MCF 10A (cell line): ENCODE results near the gene FLRT1. TPM values are rescaled to one million over a fixed set of nuclear protein-coding genes. Genes with fewer than 3 reads are reported as not detected.

Source experiments
- BruUV-seq: library from RNA; stranded (reverse); fragments of 400-500 nt; replicated peaks from 2 replicates; lab custom pipeline; 2021; lab: Mats Ljungman, UMichigan
- CTCF ChIA-PET: fragments of 300-600 bp; sonication (Branson Sonifier 250); formaldehyde crosslinking; extraction: SDS; loops from one replicate; lab custom pipeline; 2021; ENCODE audit warnings: antibody characterized with exemption, inconsistent platforms; lab: Yijun Ruan, JAX
- POLR2A ChIA-PET: fragments of 300-600, 350-650 bp; sonication (Branson Sonifier 250); formaldehyde crosslinking; extraction: SDS; loops from one replicate; lab custom pipeline; 2020; ENCODE audit warnings: antibody characterized with exemption, inconsistent platforms; lab: Yijun Ruan, JAX
- DNase-seq: peaks from one replicate; pipeline ENCODE4 v3.0.0-alpha.2; 2018; ENCODE audit not compliant: unreplicated experiment
- H3K27ac Mint-ChIP-seq: one replicate; pipeline ENCODE4 v1.8.0; 2022; ENCODE audit warnings: mild to moderate bottlenecking, low read depth, mixed read lengths; ENCODE audit not compliant: unreplicated experiment
- H3K27me3 Mint-ChIP-seq: one replicate; pipeline ENCODE4 v1.8.0; 2022; ENCODE audit warnings: mixed read lengths; ENCODE audit not compliant: insufficient read depth, unreplicated experiment
- H3K36me3 Mint-ChIP-seq: one replicate; pipeline ENCODE4 v1.8.0; 2022; ENCODE audit warnings: mild to moderate bottlenecking, moderate library complexity, mixed read lengths; ENCODE audit not compliant: insufficient read depth, unreplicated experiment
- H3K4me1 Mint-ChIP-seq: one replicate; pipeline ENCODE4 v1.8.0; 2022; ENCODE audit warnings: mixed read lengths; ENCODE audit not compliant: insufficient read depth, unreplicated experiment
- H3K4me3 Mint-ChIP-seq: one replicate; pipeline ENCODE4 v1.8.0; 2022; ENCODE audit warnings: mild to moderate bottlenecking, moderate library complexity, mixed read lengths; ENCODE audit not compliant: unreplicated experiment
- H3K9me3 Mint-ChIP-seq: one replicate; pipeline ENCODE4 v1.8.0; 2022; ENCODE audit warnings: mixed read lengths; ENCODE audit not compliant: unreplicated experiment
- CTCF ChIP-seq: fragments of 200-600 bp; IDR thresholded peaks from one replicate; pipeline ENCODE4 v1.8.0; 2022; ENCODE audit warnings: antibody characterized with exemption, mild to moderate bottlenecking; ENCODE audit not compliant: unreplicated experiment
- intact Hi-C: fragments of 100-400 bp; cut with micrococcal nuclease; formaldehyde crosslinking; loops from 2 replicates; pipeline ENCODE4 v1.14.1; 2022
- total RNA-seq: library from RNA; stranded (reverse); gene quantifications from 2 replicates; pipeline ENCODE4 v1.2.3, GENCODE V29; 2022

Gene FLRT1
- total RNA-seq, 1 experiment from 2014 or later, result 2.7 TPM

- H3K27ac Mint-ChIP-seq, result no peak overlapping the region
- DNase-seq, result no peak
- H3K27me3 Mint-ChIP-seq, result no peaks in the 10 kb centered on the region
- no peaks in the 10 kb centered on the region for H3K4me1 Mint-ChIP-seq
- POLR2A ChIA-PET, result interaction anchor here (0.6 kb wide), 1 partner anchor 14 kb away, joined by 3 read pairs; no protein-coding TSS in a partner anchor
- peaks cover 6% of the 10 kb centered on the region for H3K36me3 Mint-ChIP-seq
- no peak for TF ChIP-seq CTCF
- no TSS peak for BruUV-seq
- intact Hi-C loops, result no loop called here
- CTCF ChIA-PET, result interaction anchor here (0.6 to 0.7 kb wide), 2 partner anchors 36 to 76 kb away, joined by 3 read pairs; no protein-coding TSS in a partner anchor
- H3K9me3 Mint-ChIP-seq, result no peaks in the 10 kb centered on the region
- H3K4me3 Mint-ChIP-seq, result no peak overlapping the region
These were observed 41.0 kb downstream of the FLRT1 start for GRCh38 chr11:64076758-64077157.

- BruUV-seq, result no TSS peak
- H3K4me1 Mint-ChIP-seq, result no peaks in the 10 kb centered on the region
- ChIA-PET CTCF (interaction anchor here (0.7 kb wide), 1 partner anchor 92 kb away, joined by 3 read pairs; no protein-coding TSS in a partner anchor), POLR2A (no interaction called here)
- no peak for TF ChIP-seq CTCF
- no peak for DNase-seq
- H3K9me3 Mint-ChIP-seq, result no peaks in the 10 kb centered on the region
- no peaks in the 10 kb centered on the region for H3K27me3 Mint-ChIP-seq
- intact Hi-C loops, result no loop called here
- peaks cover 6% of the 10 kb centered on the region for H3K36me3 Mint-ChIP-seq
- H3K4me3 Mint-ChIP-seq, result no peak overlapping the region
- H3K27ac Mint-ChIP-seq, result no peak overlapping the region
These were observed 41.9 kb downstream of the FLRT1 start for GRCh38 chr11:64077607-64078006.

DNA sequence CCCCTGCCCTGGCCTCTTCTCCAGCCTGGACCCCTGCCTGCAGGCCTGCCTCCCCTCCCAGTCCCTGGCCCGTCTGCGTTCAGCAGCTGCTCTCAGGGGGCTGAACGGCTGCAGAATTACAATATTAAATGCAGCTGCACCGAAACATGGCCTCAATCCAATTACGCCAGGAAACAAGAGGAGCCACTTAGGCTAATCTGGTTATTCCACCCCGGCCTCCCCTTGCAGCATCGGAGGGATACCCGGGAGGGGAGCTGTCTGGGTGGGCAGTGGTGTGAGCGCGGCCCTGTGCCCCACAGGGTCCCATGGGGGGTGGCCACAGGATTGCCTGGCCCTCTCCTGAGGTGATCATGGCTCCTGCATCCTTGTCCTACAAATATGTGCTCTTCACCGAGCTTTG, 42.6 kb downstream of the FLRT1 start:
- CTCF ChIA-PET, result interaction anchor here (0.7 kb wide), 1 partner anchor 72 kb away, joined by 3 read pairs; no protein-coding TSS in a partner anchor
- no peaks in the 10 kb centered on the region for H3K9me3 Mint-ChIP-seq
- no peaks in the 10 kb centered on the region for H3K27me3 Mint-ChIP-seq
- no peak for DNase-seq
- no peaks in the 10 kb centered on the region for H3K4me1 Mint-ChIP-seq
- H3K36me3 Mint-ChIP-seq, result peaks cover 6% of the 10 kb centered on the region
- H3K27ac Mint-ChIP-seq, result no peak overlapping the region
- no TSS peak for BruUV-seq
- intact Hi-C loops, result no loop called here
- H3K4me3 Mint-ChIP-seq, result no peak overlapping the region
- POLR2A ChIA-PET, result no interaction called here
- no peak for TF ChIP-seq CTCF

- intact Hi-C loops, result no loop called here
- Mint-ChIP-seq H3K9me3 (no peaks in the 10 kb centered on the region), H3K27me3 (no peaks in the 10 kb centered on the region), H3K36me3 (peaks cover 6% of the 10 kb centered on the region), H3K4me3 (no peak overlapping the region), H3K4me1 (no peaks in the 10 kb centered on the region), H3K27ac (no peak overlapping the region)
- no peak for DNase-seq
- TF ChIP-seq CTCF, result no peak
- POLR2A ChIA-PET, result no interaction called here
- CTCF ChIA-PET, result interaction anchor here (0.7 kb wide), 1 partner anchor 71 kb away, joined by 3 read pairs; no protein-coding TSS in a partner anchor
- no TSS peak for BruUV-seq
These were observed 43.2 kb downstream of the FLRT1 start for GRCh38 chr11:64078905-64079304.
